Skin epidermis (tissue), 12 donors: Measurements from ENCODE around the gene SGO2.
"Not testable (repeated sequence)": the region's sequence is repeated elsewhere in the genome, so short reads cannot be mapped to it uniquely, and the experiment has no call there.

Experiments used
- H3K27ac ChIP-seq, 21 experiments: fragments of 200-600 bp; sonication (generic) in 11 of 21; one replicate each; pipeline ENCODE4 v1.5.0; 2020; ENCODE audit warnings: mild to moderate bottlenecking in 3 of 21, inconsistent platforms in 2 of 21, moderate library complexity in 2 of 21
- H3K4me3 ChIP-seq, 7 experiments: fragments of 200-600 bp; sonication (generic) in 2 of 7; one replicate each; pipeline ENCODE4 v1.5.0; 2020; ENCODE audit warnings: inconsistent platforms in 2 of 7, mild to moderate bottlenecking in 2 of 7, moderate library complexity in 1 of 7

The SGO2 gene

DNA sequence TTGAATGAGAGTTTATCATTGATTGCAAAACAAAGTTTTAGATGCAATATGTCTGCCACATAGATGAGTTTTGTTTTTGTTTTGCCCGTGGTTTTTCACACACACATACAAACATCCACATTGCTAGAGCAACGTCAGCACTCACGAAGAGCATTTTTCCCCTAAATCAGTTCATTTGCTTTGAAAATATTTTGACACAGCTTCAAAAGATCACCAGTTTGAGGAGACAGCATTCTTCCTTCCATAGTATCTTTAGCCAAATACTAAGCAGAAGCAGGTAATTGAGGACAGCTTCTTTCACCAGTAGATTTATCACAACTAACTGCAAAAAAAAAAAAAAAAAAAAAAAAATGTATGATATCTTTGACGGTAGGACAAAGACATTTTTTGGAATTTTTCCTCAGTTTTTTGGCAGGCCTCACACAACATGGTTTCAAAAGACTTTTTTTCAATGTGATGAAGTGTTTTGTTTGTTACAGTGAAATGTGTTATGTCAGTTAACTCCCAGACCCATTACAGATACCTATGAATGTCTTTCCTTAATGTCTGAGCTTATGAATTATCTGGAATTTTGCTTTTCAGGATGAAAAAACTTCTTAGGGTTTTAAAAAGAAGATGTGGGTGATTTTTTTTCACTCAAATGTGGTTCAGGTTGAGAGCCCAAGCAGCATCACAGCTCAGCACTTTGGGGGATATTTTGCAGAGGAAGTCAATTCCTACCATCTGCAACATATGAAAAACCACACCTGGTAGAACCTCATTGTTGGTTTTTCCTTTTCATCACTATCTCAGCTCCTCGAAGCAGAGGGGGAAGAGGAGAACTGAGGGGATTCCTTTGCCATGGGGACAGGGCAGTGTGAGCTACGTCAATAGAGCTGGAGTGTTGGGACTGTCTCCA lies 91.4 kb downstream of the SGO2 start:
- Histone ChIP-seq H3K27ac (peak overlapping the region in 1 of 21 experiments; percentile 18), H3K4me3 (no peak overlapping the region)

GRCh38 chr2:200618054-200618419 lies 92.0 kb downstream of the SGO2 start:
- Histone ChIP-seq H3K4me3 (no peak overlapping the region), H3K27ac (peak overlapping the region in 1 of 21 experiments; percentile 18)

- Histone ChIP-seq H3K4me3 (no peak overlapping the region), H3K27ac (no peak overlapping the region)
These were observed 92.6 kb downstream of the SGO2 start for GRCh38 chr2:200618590-200619021.

DNA sequence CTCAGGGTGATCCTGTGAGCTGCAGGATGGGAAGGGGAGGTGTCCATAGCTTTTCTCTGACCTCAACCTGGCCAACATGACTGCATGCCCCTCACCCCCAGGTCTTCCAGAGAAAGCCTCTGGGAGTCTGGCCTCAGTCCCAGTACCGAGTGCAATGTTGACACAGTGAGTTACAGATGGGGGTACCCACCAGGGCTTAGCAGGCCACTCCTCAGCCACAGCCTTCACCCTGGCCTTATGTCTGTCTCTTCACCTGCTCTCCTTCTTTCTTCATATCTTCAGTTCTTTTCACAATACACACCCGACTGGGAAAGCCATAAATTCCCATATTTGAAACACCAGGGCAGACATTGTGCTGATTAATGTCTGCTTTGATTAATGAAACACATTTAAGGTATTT lies 93.3 kb downstream of the SGO2 start:
- H3K4me3 ChIP-seq = no peak overlapping the region
- H3K27ac ChIP-seq = peak overlapping the region in 1 of 21 experiments; percentile 26

DNA sequence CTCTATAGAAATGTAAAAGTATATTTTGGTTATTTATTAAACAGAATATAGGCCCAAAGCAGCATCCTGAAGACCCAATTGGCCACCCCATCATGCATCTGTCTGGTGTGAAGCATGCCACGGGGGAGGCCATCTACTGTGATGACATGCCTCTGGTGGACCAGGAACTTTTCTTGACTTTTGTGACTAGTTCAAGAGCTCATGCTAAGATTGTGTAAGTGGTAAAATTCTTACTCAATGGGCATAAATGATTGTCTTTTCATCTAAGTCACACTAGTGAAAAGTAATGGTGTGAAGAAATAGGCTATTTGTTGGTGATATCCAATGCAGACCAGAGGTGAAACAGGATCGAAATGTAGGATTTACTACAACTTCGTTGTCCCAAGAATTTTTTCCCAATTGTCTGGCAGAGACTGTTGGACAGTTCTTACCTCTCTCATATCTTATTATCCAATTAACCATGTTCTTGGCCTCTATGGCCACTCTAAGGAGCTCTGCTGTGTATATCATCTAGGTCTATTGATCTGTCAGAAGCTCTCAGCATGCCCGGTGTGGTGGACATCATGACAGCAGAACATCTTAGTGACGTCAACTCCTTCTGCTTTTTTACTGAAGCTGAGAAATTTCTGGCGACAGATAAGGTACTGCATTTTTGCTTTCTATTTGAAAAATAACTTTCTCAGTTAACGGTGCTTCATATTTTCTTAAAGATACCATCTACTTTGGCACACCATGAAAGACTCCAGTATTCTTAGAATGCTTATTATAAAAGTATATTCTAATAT lies 94.8 kb downstream of the SGO2 start:
- H3K4me3 ChIP-seq = no peak overlapping the region
- H3K27ac ChIP-seq = no peak overlapping the region

DNA sequence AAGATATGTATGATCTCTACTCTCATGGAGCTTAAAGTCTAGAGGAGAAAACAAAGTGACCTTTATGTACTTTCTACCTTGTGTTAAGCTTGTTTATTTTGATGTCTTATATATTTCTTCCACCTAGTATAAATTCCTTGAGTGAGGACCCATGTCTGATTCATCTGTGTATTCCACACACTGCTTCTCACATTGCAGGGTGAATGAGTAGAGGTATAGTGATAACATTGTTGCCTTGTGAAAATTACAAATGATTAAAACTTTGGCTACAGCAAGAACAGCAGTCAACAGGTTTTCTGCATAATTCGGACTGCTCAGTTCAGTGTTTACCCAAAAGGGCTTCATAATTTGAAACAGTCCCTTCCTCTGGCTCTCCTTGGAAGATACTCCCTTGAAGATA lies 96.1 kb downstream of the SGO2 start:
- Histone ChIP-seq H3K4me3 (no peak overlapping the region), H3K27ac (no peak overlapping the region)

DNA sequence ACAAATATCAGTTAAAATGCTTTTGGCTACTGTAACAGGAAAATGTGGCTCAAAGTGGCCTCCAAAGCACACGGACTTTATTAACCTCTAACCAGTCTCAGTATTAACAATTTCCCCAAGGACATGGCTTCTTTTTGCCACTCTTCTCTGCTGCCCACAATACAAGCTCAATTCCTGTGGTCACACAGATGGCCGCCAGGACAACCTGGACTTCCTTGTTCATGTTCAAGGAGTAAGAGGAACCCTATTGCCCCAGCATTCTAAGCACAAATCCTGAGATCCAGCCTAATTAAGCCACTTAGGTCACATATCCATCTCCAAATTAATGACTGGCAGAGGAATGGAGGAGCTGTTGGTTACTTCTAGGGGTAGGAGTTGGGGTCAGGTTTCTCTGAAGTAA lies 98.0 kb downstream of the SGO2 start:
- H3K4me3 ChIP-seq = no peak overlapping the region
- H3K27ac ChIP-seq = no peak overlapping the region

DNA sequence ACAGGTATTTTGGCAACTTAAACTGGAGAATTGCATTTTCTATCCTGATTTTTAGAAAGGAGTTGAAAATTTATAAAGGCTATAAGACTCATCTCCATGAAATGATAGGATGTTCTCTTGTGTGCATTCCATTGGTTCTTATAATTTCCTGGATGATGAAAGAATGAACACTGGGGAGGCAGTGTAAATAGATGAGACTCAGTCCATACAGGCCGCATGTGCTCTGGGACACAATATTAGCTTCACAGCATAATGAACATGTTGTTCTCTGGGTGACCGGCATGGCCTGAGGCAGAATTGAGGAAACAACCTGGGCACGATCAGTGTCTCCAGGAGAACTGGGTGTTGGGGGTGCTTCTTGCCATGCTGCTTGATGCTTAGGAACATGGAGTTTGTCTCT lies 98.7 kb downstream of the SGO2 start:
- no peak overlapping the region for H3K27ac ChIP-seq

DNA sequence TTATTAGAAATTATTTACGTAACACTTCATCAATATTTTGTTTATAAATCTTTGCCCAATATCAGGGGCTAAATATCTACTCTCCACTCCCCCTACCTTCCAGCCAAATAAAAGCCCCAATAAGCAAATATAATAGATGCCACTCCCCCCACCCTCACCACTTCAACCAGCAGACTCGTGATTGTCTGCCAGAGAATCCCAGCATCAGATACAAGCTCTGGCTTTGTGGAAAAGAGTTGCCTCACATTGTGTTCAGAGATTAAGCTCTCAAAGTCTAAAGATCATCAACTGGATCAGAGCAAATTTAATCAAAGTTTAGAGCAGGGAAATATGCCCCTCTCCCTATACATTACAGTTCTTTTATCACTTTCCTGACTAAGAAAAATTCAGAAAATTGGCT lies 99.3 kb downstream of the SGO2 start:
- H3K4me3 ChIP-seq = no peak overlapping the region
- H3K27ac ChIP-seq = no peak overlapping the region

More for the DNA sequence above, 98.7 kb downstream of the SGO2 start:
- H3K4me3 ChIP-seq = no peak overlapping the region

GRCh38 chr2:200625958-200626363 lies 100.0 kb downstream of the SGO2 start:
- Histone ChIP-seq H3K27ac (no peak overlapping the region), H3K4me3 (no peak overlapping the region)

DNA sequence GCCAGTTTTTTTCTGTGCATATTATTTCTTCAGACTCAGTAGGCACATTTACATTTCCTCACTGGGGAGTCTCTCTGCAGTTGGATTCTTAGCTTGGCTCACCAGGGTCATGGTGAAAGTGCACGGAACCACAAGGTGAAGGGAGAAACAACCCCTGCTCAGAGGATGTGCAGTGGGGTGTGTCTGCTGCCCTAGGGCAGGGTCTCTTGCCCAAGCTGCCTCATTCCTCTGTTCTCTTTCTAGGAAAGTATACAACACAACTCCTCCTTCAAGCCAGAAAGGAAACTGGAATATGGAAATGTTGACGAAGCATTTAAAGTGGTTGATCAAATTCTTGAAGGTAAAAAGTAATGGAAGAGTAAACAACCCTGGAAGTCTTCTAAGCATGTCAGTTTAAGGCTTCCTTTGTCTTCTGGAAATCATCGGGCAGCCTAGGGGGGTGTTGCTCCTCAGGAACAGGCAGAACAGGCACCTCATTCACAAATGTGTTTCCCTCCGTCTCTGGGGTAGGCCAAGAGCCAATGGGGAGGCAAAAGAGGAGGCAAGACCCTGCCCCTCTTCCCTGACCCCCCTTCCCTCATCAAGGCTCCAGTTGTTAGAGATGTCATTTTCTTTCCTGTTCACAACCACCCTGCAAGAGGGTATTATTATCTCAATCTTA lies 101.2 kb downstream of the SGO2 start:
- H3K4me3 ChIP-seq = no peak overlapping the region
- H3K27ac ChIP-seq = no peak overlapping the region

DNA sequence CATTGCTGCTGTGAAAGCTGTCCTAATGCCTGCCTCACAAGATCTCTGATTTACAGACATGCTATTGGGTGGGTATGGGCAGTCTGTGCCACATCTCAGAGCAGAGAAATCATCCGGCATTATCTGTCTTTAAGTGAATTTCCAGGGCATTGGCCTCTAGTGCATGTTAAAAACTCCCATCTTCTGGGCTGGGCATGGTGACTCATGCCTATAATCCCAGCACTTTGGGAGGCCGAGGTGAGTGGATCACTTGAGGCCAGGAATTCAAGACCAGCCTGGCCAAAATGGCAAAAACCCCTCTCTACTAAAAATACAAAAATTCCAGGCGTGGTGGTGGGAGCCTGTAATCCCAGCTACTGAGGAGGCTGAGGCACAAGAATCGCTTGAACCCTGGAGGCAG lies 102.5 kb downstream of the SGO2 start:
- not testable (repeated sequence) for H3K27ac ChIP-seq, H3K4me3 ChIP-seq

DNA sequence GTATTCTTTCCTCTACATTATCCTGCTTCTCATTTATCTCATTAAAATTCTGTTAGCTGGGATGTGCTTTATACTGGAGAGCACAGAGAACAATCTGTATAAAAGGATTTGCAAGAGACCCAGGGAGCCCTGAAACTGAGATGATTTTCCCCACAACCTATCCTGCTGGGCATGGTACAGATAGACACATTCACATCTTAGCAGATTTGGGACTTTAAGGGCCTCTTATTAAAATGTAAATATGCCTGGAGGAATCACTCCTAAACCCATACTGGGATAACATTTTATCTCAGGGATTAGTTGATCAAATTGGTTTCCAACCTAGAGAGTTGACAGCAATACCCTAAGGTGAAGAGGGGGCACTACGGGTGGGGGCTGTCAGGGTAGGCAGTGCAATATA lies 105.3 kb downstream of the SGO2 start:
- no peak overlapping the region for H3K27ac ChIP-seq
- no peak overlapping the region for H3K4me3 ChIP-seq
